IMR-90 (cell line): ENCODE data around the gene ARRDC1. TPM values are rescaled to one million over a fixed set of nuclear protein-coding genes. Genes with fewer than 3 reads are reported as not detected.

ENCODE experiments used
- ATAC-seq: fragments of 200-7000 bp; cut with Tn5 transposase; 2 replicates; pipeline ENCODE4 v1.9.1; 2020; ENCODE audit warnings: low read depth, mild to moderate bottlenecking, moderate library complexity
- BruUV-seq: library from RNA; stranded (reverse); fragments of 400-500 nt; replicated peaks from 2 replicates; lab custom pipeline; 2021; lab: Mats Ljungman, UMichigan
- CTCF ChIA-PET: fragments of 300-600 bp; formaldehyde crosslinking; extraction: SDS; loops from one replicate; lab custom pipeline; 2021; ENCODE audit warnings: antibody characterized with exemption; lab: Yijun Ruan, JAX
- POLR2A ChIA-PET: fragments of 300-600 bp; sonication (Branson Sonifier 250); formaldehyde crosslinking; loops from one replicate; lab custom pipeline; 2022; ENCODE audit warnings: antibody characterized with exemption; ENCODE audit not compliant: unreplicated experiment; lab: Charles Lee
- DNase-seq: peaks from one replicate; pipeline ENCODE4 v3.0.0; 2013
- H2AFZ ChIP-seq: replicated peaks from 2 replicates; pipeline ENCODE3; 2013; ENCODE audit warnings: low read length, mild to moderate bottlenecking; ENCODE audit not compliant: poor library complexity
- H2AK5ac ChIP-seq: 2 replicates; pipeline ENCODE4 v1.6.1; 2013; ENCODE audit warnings: low read depth, low read length, inconsistent platforms
- H2AK9ac ChIP-seq: replicated peaks from 2 replicates; pipeline ENCODE3; 2013; ENCODE audit warnings: mild to moderate bottlenecking, low read depth, low read length, moderate library complexity; ENCODE audit not compliant: poor library complexity
- H2BK120ac ChIP-seq: 2 replicates; pipeline ENCODE4 v1.6.1; 2013; ENCODE audit warnings: low read depth, low read length, inconsistent platforms
- H2BK15ac ChIP-seq: 3 replicates; pipeline ENCODE4 v1.6.1; 2013; ENCODE audit warnings: low read depth, low read length, inconsistent platforms
- H2BK20ac ChIP-seq: 2 replicates; pipeline ENCODE4 v1.6.1; 2013; ENCODE audit warnings: low read depth, mild to moderate bottlenecking, inconsistent platforms, low read length, moderate library complexity
- H2BK5ac ChIP-seq: 2 replicates; pipeline ENCODE4 v1.6.1; 2013; ENCODE audit warnings: mild to moderate bottlenecking, low read depth, low read length, inconsistent platforms; ENCODE audit not compliant: poor library complexity, severe bottlenecking
- H3K14ac ChIP-seq: replicated peaks from 2 replicates; pipeline ENCODE4 v1.6.1; 2013; ENCODE audit warnings: low read depth, low read length, inconsistent platforms
- H3K18ac ChIP-seq: 2 replicates; pipeline ENCODE4 v1.6.1; 2013; ENCODE audit warnings: low read depth, low read length, control low read depth
- H3K23ac ChIP-seq: 2 replicates; pipeline ENCODE4 v1.6.1; 2013; ENCODE audit warnings: low read depth, low read length, inconsistent platforms
- H3K27ac ChIP-seq: 2 replicates; pipeline ENCODE4 v1.5.1; 2013; ENCODE audit warnings: mild to moderate bottlenecking, control low read depth, low read length; ENCODE audit not compliant: insufficient read depth
- H3K27me3 ChIP-seq: 2 replicates; pipeline ENCODE4 v1.6.1; 2013; ENCODE audit warnings: low read length; ENCODE audit not compliant: control insufficient read depth, insufficient read depth
- H3K36me3 ChIP-seq: 2 replicates; pipeline ENCODE4 v1.6.1; 2013; ENCODE audit warnings: low read length, mixed read lengths; ENCODE audit not compliant: control insufficient read depth, insufficient read depth
- H3K4ac ChIP-seq: 2 replicates; pipeline ENCODE4 v1.6.1; 2013; ENCODE audit warnings: low read depth, low read length, inconsistent platforms
- H3K4me1 ChIP-seq: 2 replicates; pipeline ENCODE4 v1.6.1; 2013; ENCODE audit warnings: low read length, mixed read lengths; ENCODE audit not compliant: control insufficient read depth, insufficient read depth
- H3K4me2 ChIP-seq: 2 replicates; pipeline ENCODE4 v1.6.1; 2013; ENCODE audit warnings: low read depth, mild to moderate bottlenecking, control low read depth, low read length, moderate library complexity
- H3K4me3 ChIP-seq: 2 replicates; pipeline ENCODE4 v1.5.1; 2013; ENCODE audit warnings: low read depth, mild to moderate bottlenecking, control low read depth, low read length, moderate library complexity; ENCODE audit not compliant: insufficient read depth
- H3K56ac ChIP-seq: 2 replicates; pipeline ENCODE4 v1.6.1; 2013; ENCODE audit warnings: low read length, inconsistent platforms; ENCODE audit not compliant: insufficient read depth; ENCODE audit errors: extremely low read depth
- H3K79me1 ChIP-seq, 2 experiments: 2 replicates each; pipeline ENCODE4 v1.6.1; 2013; ENCODE audit warnings: low read length in 2 of 2, inconsistent platforms in 1 of 2, low read depth in 1 of 2
- H3K9ac ChIP-seq: 2 replicates; pipeline ENCODE4 v1.6.1; 2013; ENCODE audit warnings: low read depth, low read length, control low read depth
- H3K9me1 ChIP-seq: 2 replicates; pipeline ENCODE4 v1.6.1; 2013; ENCODE audit warnings: low read length, inconsistent platforms; ENCODE audit not compliant: insufficient read depth
- H3K9me3 ChIP-seq: 2 replicates; pipeline ENCODE4 v1.6.1; 2013; ENCODE audit warnings: low read length; ENCODE audit not compliant: control insufficient read depth, insufficient read depth
- H4K20me1 ChIP-seq: 2 replicates; pipeline ENCODE4 v1.6.1; 2013; ENCODE audit warnings: low read length, inconsistent platforms; ENCODE audit not compliant: insufficient read depth
- H4K5ac ChIP-seq: 2 replicates; pipeline ENCODE4 v1.6.1; 2013; ENCODE audit warnings: mild to moderate bottlenecking, low read depth, low read length, control low read depth
- H4K8ac ChIP-seq, 2 experiments: 2 replicates each; pipeline ENCODE4 v1.6.1; 2013; ENCODE audit warnings: low read depth in 2 of 2, low read length in 2 of 2, control low read depth in 1 of 2, inconsistent platforms in 1 of 2
- H4K91ac ChIP-seq: 2 replicates; pipeline ENCODE4 v1.6.1; 2013; ENCODE audit warnings: low read depth, low read length, inconsistent platforms; ENCODE audit not compliant: insufficient read depth
- BHLHE40 ChIP-seq: fragments of 150-350 bp; IDR thresholded peaks from 2 replicates; pipeline ENCODE4 v1.6.1; 2016; ENCODE audit warnings: mild to moderate bottlenecking, low read depth, low read length
- CEBPB ChIP-seq: IDR thresholded peaks from 2 replicates; pipeline ENCODE4 v1.6.1; 2012; ENCODE audit warnings: low read depth, low read length, improper control_type of control experiment
- CHD1 ChIP-seq: IDR thresholded peaks from 2 replicates; pipeline ENCODE4 v1.6.1; 2012; ENCODE audit warnings: low read depth, low read length, improper control_type of control experiment
- CTCF ChIP-seq: conservative IDR thresholded peaks from 2 replicates; pipeline ENCODE4 v1.5.1; 2012; ENCODE audit warnings: mild to moderate bottlenecking, low read depth, low read length, improper control_type of control experiment
- FOS ChIP-seq: fragments of 150-350 bp; IDR thresholded peaks from 2 replicates; pipeline ENCODE4 v1.6.1; 2016; ENCODE audit warnings: low read depth, low read length
- MAFK ChIP-seq: IDR thresholded peaks from 2 replicates; pipeline ENCODE4 v1.6.1; 2012; ENCODE audit warnings: low read depth, low read length, improper control_type of control experiment
- MAZ ChIP-seq: IDR thresholded peaks from 2 replicates; pipeline ENCODE4 v1.6.1; 2012; ENCODE audit warnings: low read depth, mild to moderate bottlenecking, low read length, improper control_type of control experiment, moderate library complexity, borderline replicate concordance
- MXI1 ChIP-seq: IDR thresholded peaks from 2 replicates; pipeline ENCODE4 v1.6.1; 2012; ENCODE audit warnings: low read depth, mild to moderate bottlenecking, low read length, moderate library complexity, borderline replicate concordance
- NFE2L2 ChIP-seq: fragments of 150-350 bp; IDR thresholded peaks from 2 replicates; pipeline ENCODE4 v1.6.1; 2016; ENCODE audit warnings: low read depth, mild to moderate bottlenecking, low read length
- POLR2A ChIP-seq: IDR thresholded peaks from 2 replicates; pipeline ENCODE4 v1.6.1; 2012; ENCODE audit warnings: mild to moderate bottlenecking, low read depth, low read length
- RAD21 ChIP-seq: IDR thresholded peaks from 2 replicates; pipeline ENCODE4 v1.6.1; 2012; ENCODE audit warnings: low read length, improper control_type of control experiment
- RCOR1 ChIP-seq: IDR thresholded peaks from 2 replicates; pipeline ENCODE4 v1.6.1; 2012; ENCODE audit warnings: mild to moderate bottlenecking, low read length, improper control_type of control experiment; ENCODE audit not compliant: insufficient replicate concordance
- RFX5 ChIP-seq: IDR thresholded peaks from 2 replicates; pipeline ENCODE4 v1.8.0; 2012; ENCODE audit warnings: low read depth, mild to moderate bottlenecking, low read length, moderate library complexity
- SMC3 ChIP-seq: fragments of 150-350 bp; IDR thresholded peaks from 2 replicates; pipeline ENCODE4 v1.6.1; 2016; ENCODE audit warnings: low read depth, mild to moderate bottlenecking, antibody characterized with exemption, low read length, moderate library complexity
- WGBS, 2 experiments: methylation state at CpG; one replicate each; pipeline versions ENCODE4 v1.1.5 to v1.1.7; 2013; ENCODE audit warnings: missing lambda C conversion rate in 2 of 2; ENCODE audit not compliant: insufficient read length in 1 of 2; ENCODE audit errors: extremely low coverage in 2 of 2; 5-methylcytosine and 5-hydroxymethylcytosine counted together
- dilution Hi-C: fragments of 300-500 bp; cut with HindIII; formaldehyde crosslinking; loops from one replicate; pipeline ENCODE4 v1.14.3; 2018; ENCODE audit warnings: low sequenced_read_pairs; ENCODE audit not compliant: unreplicated experiment
- in situ Hi-C: fragments of 300-500 bp; cut with MboI; formaldehyde crosslinking; loops from 3 replicates; pipeline ENCODE4 v1.14.3; 2019; ENCODE audit warnings: low sequenced_read_pairs, inconsistent platforms, mixed read lengths
- intact Hi-C: fragments of 100-400 bp; cut with micrococcal nuclease; formaldehyde crosslinking; loops from 2 replicates; pipeline ENCODE4 v1.10.0; 2022
- polyA plus RNA-seq, 3 experiments: library from polyadenylated mRNA; depleted of rRNA; stranded (reverse); fragments of >200 nt; gene quantifications; 2 replicates each; pipeline ENCODE4 v1.2.3, GENCODE V29; 2012; ENCODE audit warnings: low replicate concordance in 1 of 3
- total RNA-seq: library from RNA; depleted of rRNA; stranded (reverse); fragments of >200 nt; gene quantifications from 2 replicates; pipeline ENCODE4 v1.2.3, GENCODE V29; 2012
- TF ChIP-seq, protein P1 (sequence below): fragments of 150-350 bp; IDR thresholded peaks from 2 replicates; pipeline ENCODE4 v1.6.1; 2017; ENCODE audit warnings: mild to moderate bottlenecking, antibody characterized with exemption, low read length, low read depth
- TF ChIP-seq, protein P2 (sequence below): fragments of 150-350 bp; IDR thresholded peaks from 2 replicates; pipeline ENCODE4 v1.6.1; 2016; ENCODE audit warnings: low read depth, mild to moderate bottlenecking, low read length, moderate library complexity, borderline replicate concordance

The ARRDC1 gene
- total and polyA plus RNA-seq, 2 of the 4 experiments (the other 2 are of a cell fraction) = 7.7 to 41.4 TPM

DNA sequence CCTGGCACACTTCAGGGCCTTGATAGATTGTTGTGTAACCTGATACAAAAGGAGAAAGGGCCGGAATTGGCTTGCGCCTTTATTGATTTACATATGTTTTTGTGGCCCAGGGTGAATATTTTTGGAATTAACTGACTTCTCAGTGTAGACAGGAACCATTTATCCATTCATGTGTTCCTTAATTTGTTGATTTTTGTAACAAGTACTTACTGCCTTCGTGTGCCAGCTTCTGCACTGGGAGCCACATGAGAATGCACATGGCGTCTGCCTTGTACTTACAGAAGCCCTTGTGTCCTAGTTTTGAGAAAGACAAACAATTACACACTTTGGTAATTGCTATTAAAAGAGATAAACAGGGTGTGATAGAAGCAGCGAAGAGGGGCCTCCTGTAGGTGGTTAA lies 39.7 kb downstream of the ARRDC1 start:
- peaks cover 8% of the 10 kb centered on the region for H3K36me3 ChIP-seq
- no peak overlapping the region for H4K91ac ChIP-seq
- H2BK120ac ChIP-seq = no peak overlapping the region
- H2AK9ac ChIP-seq = no peak overlapping the region
- no peak overlapping the region for H3K4ac ChIP-seq
- H2AFZ ChIP-seq = no peak overlapping the region
- H4K5ac ChIP-seq = no peak overlapping the region
- H4K20me1 ChIP-seq = peaks cover 82% of the 10 kb centered on the region
- POLR2A ChIA-PET = no interaction called here
- no peak overlapping the region for H2BK20ac ChIP-seq
- no peak overlapping the region for H3K56ac ChIP-seq
- intact Hi-C loops = no loop called here
- no peak overlapping the region for H2AK5ac ChIP-seq
- H3K9ac ChIP-seq = no peak overlapping the region
- H3K79me1 ChIP-seq = peaks cover 29 to 79% of the 10 kb centered on the region in 2 experiments
- CTCF ChIA-PET = no interaction called here
- H3K27ac ChIP-seq = no peak overlapping the region
- no peak overlapping the region for H3K4me2 ChIP-seq
- H3K4me1 ChIP-seq = peaks cover 4% of the 10 kb centered on the region; the same call in 1 of the 2 replicates
- WGBS, 2 experiments = 100% methylated on average over 1 of the region's 5 CpGs; no CpG with 5 or more reads in 1 of the 2 experiments
- no peak overlapping the region for H2BK15ac ChIP-seq
- H3K4me3 ChIP-seq = no peak overlapping the region
- H3K9me3 ChIP-seq = no peaks in the 10 kb centered on the region
- H2BK5ac ChIP-seq = no peak overlapping the region
- H3K14ac ChIP-seq = no peak overlapping the region
- dilution Hi-C loops = no loop called here
- H3K27me3 ChIP-seq = no peaks in the 10 kb centered on the region
- no TSS peak for BruUV-seq
- no peak overlapping the region for H4K8ac ChIP-seq
- no peak overlapping the region for H3K18ac ChIP-seq
- H3K9me1 ChIP-seq = peaks cover 26% of the 10 kb centered on the region
- ATAC-seq (no peak), DNase-seq (no peak)
- H3K23ac ChIP-seq = no peak overlapping the region
- TF ChIP-seq FOS (no peak), MAZ (no peak), MXI1 (no peak), RFX5 (no peak), RCOR1 (no peak), CHD1 (no peak), CTCF (no peak), RAD21 (no peak), POLR2A (no peak), MAFK (no peak), NFE2L2 (no peak), BHLHE40 (no peak), CEBPB (no peak), SMC3 (no peak)
- TF ChIP-seq, protein P1, sequence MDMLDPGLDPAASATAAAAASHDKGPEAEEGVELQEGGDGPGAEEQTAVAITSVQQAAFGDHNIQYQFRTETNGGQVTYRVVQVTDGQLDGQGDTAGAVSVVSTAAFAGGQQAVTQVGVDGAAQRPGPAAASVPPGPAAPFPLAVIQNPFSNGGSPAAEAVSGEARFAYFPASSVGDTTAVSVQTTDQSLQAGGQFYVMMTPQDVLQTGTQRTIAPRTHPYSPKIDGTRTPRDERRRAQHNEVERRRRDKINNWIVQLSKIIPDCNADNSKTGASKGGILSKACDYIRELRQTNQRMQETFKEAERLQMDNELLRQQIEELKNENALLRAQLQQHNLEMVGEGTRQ = no peak
- TF ChIP-seq, protein P2, sequence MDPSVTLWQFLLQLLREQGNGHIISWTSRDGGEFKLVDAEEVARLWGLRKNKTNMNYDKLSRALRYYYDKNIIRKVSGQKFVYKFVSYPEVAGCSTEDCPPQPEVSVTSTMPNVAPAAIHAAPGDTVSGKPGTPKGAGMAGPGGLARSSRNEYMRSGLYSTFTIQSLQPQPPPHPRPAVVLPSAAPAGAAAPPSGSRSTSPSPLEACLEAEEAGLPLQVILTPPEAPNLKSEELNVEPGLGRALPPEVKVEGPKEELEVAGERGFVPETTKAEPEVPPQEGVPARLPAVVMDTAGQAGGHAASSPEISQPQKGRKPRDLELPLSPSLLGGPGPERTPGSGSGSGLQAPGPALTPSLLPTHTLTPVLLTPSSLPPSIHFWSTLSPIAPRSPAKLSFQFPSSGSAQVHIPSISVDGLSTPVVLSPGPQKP = no peak
- in situ Hi-C loops = no loop called here
